Gastrocnemius medialis (tissue), 4 donors: Measurements from ENCODE around the gene CHST15.

Source experiments
- CTCF ChIP-seq, 5 experiments: fragments of 450-650 bp in 3 of 5; fragments of 200-600 bp in 2 of 5; sonication (generic) in 2 of 5; IDR thresholded peaks in 4 of 5; conservative IDR thresholded peaks in 1 of 5; 1 replicate in 4 of 5; 2 replicates in 1 of 5; pipeline ENCODE4 v1.5.1; 2016 to 2019; ENCODE audit warnings: antibody characterized with exemption in 5 of 5, mild to moderate bottlenecking in 3 of 5, moderate library complexity in 3 of 5
- POLR2A ChIP-seq, 2 donors: fragments of 450-650 bp; IDR thresholded peaks; one replicate each; pipeline ENCODE4 v1.6.1; 2017; ENCODE audit warnings: antibody characterized with exemption in 2 of 2, mild to moderate bottlenecking in 2 of 2, moderate library complexity in 2 of 2

GRCh38 chr10:124016804-124017375, 76.5 kb downstream of the CHST15 start:
- TF ChIP-seq POLR2A (IDR thresholded peaks at IDR 0.05) (no peak), CTCF (IDR thresholded peaks at IDR 0.05 in 4 of 5, conservative IDR thresholded peaks at IDR 0.05 in 1 of 5) (no peak)
